GM21515 (cell line): Measurements from ENCODE around the gene ECEL1.

Experiments
- ATAC-seq: cut with Tn5 transposase; IDR thresholded peaks from one replicate; pipeline ENCODE4 v1.9.1; 2021; ENCODE audit not compliant: unreplicated experiment

ECEL1 gene

GRCh38 chr2:232523682-232524597 is 36.3 kb upstream of the ECEL1 start:
- no peak for ATAC-seq

GRCh38 chr2:232523402-232523681 is 35.7 kb upstream of the ECEL1 start:
- ATAC-seq: no peak

GRCh38 chr2:232522623-232523401 is 35.2 kb upstream of the ECEL1 start:
- ATAC-seq: no peak

- no peak for ATAC-seq
Observed at GRCh38 chr2:232521959-232522622, 34.5 kb upstream of the ECEL1 start.

- ATAC-seq: no peak
Observed at GRCh38 chr2:232521098-232521497, 33.5 kb upstream of the ECEL1 start.

- no peak for ATAC-seq
Observed at GRCh38 chr2:232520489-232520888, 32.9 kb upstream of the ECEL1 start.

GRCh38 chr2:232519581-232520438 is 32.2 kb upstream of the ECEL1 start, which contains the start of gene PRSS56:
TSS of gene PRSS56 (plus strand) at chr2:232520388. CDS start at chr2:232520599, 211 bp downstream.
- ATAC-seq: no peak

- no peak for ATAC-seq
Observed at GRCh38 chr2:232518844-232519243, 31.2 kb upstream of the ECEL1 start.

GRCh38 chr2:232516551-232516950 is 28.9 kb upstream of the ECEL1 start:
- no peak for ATAC-seq

- no peak for ATAC-seq
Observed at GRCh38 chr2:232515639-232516038, 28.0 kb upstream of the ECEL1 start.

GRCh38 chr2:232513353-232513752 is 25.7 kb upstream of the ECEL1 start:
- ATAC-seq: no peak

GRCh38 chr2:232512602-232513001 is 25.0 kb upstream of the ECEL1 start:
- no peak for ATAC-seq

GRCh38 chr2:232511336-232511890 is 23.8 kb upstream of the ECEL1 start:
- ATAC-seq: no peak

- no peak for ATAC-seq
Observed at GRCh38 chr2:232508251-232508650, 20.6 kb upstream of the ECEL1 start.

- no peak for ATAC-seq
Observed at GRCh38 chr2:232506709-232507108, 19.1 kb upstream of the ECEL1 start.

GRCh38 chr2:232505856-232506255 is 18.2 kb upstream of the ECEL1 start:
- no peak for ATAC-seq

GRCh38 chr2:232504438-232504837 is 16.8 kb upstream of the ECEL1 start:
- ATAC-seq: no peak

GRCh38 chr2:232503809-232504323 is 16.2 kb upstream of the ECEL1 start:
- ATAC-seq: no peak

GRCh38 chr2:232502911-232503808 is 15.5 kb upstream of the ECEL1 start:
- no peak for ATAC-seq
